GM23248 (cell line): ENCODE data around the gene PCMT1. TPM values are rescaled to one million over a fixed set of nuclear protein-coding genes. Genes with fewer than 3 reads are reported as not detected.

Source experiments
- DNase-seq: peaks from one replicate; pipeline ENCODE4 v3.0.0-alpha.2; 2015
- H2AFZ ChIP-seq: fragments of 200-600 bp; sonication (generic); 2 replicates; pipeline ENCODE4 v1.6.1; 2016; ENCODE audit warnings: antibody characterized with exemption
- H3F3A ChIP-seq: fragments of 200-600 bp; sonication (generic); 2 replicates; pipeline ENCODE4 v1.6.1; 2016; ENCODE audit warnings: mild to moderate bottlenecking, antibody characterized with exemption, mixed run types; ENCODE audit not compliant: insufficient read depth
- H3K27ac ChIP-seq: fragments of 200-600 bp; sonication (generic); 2 replicates; pipeline ENCODE4 v1.5.1; 2016; ENCODE audit warnings: mild to moderate bottlenecking
- H3K27me3 ChIP-seq: fragments of 200-600 bp; sonication (generic); replicated peaks from 2 replicates; pipeline ENCODE4 v1.6.1; 2016; ENCODE audit warnings: mild to moderate bottlenecking; ENCODE audit not compliant: insufficient read depth
- H3K36me3 ChIP-seq: fragments of 200-600 bp; sonication (generic); 2 replicates; pipeline ENCODE4 v1.6.1; 2016; ENCODE audit warnings: low read depth, mild to moderate bottlenecking
- H3K4me1 ChIP-seq: fragments of 200-600 bp; sonication (generic); 2 replicates; pipeline ENCODE4 v1.6.1; 2016; ENCODE audit warnings: mild to moderate bottlenecking; ENCODE audit not compliant: insufficient read depth
- H3K4me2 ChIP-seq: fragments of 200-600 bp; sonication (generic); one replicate; pipeline ENCODE4 v1.6.1; 2016; ENCODE audit warnings: mild to moderate bottlenecking; ENCODE audit not compliant: unreplicated experiment
- H3K4me3 ChIP-seq: fragments of 200-600 bp; sonication (generic); 2 replicates; pipeline ENCODE4 v1.5.1; 2016; ENCODE audit warnings: mild to moderate bottlenecking
- H3K79me2 ChIP-seq: fragments of 200-600 bp; sonication (generic); 2 replicates; pipeline ENCODE4 v1.6.1; 2016; ENCODE audit warnings: mild to moderate bottlenecking; ENCODE audit not compliant: insufficient read depth
- H3K9ac ChIP-seq: fragments of 200-600 bp; sonication (generic); 2 replicates; pipeline ENCODE4 v1.6.1; 2016; ENCODE audit warnings: mild to moderate bottlenecking
- H3K9me2 ChIP-seq: fragments of 200-600 bp; sonication (generic); 2 replicates; pipeline ENCODE4 v1.6.1; 2016; ENCODE audit warnings: mixed run types, mild to moderate bottlenecking, moderate library complexity; ENCODE audit not compliant: insufficient read depth
- H3K9me3 ChIP-seq: fragments of 200-600 bp; sonication (generic); one replicate; pipeline ENCODE4 v1.6.1; 2017; ENCODE audit warnings: low read depth
- H4K20me1 ChIP-seq: fragments of 200-600 bp; sonication (generic); 2 replicates; pipeline ENCODE4 v1.6.0; 2016; ENCODE audit not compliant: insufficient read depth
- EZH2 ChIP-seq: fragments of 200-600 bp; sonication (generic); IDR thresholded peaks from 2 replicates; pipeline ENCODE4 v1.6.1; 2018; ENCODE audit warnings: antibody characterized with exemption, mild to moderate bottlenecking; ENCODE audit not compliant: insufficient read depth, poor library complexity, severe bottlenecking
- EZH2phosphoT487 ChIP-seq: fragments of 200-600 bp; sonication (generic); IDR thresholded peaks from 2 replicates; pipeline ENCODE4 v1.6.1; 2018; ENCODE audit warnings: antibody characterized with exemption, moderate library complexity, mild to moderate bottlenecking, low read depth; ENCODE audit not compliant: insufficient read depth
- WGBS, 2 experiments: methylation state at CpG; one replicate each; pipeline ENCODE4 v1.1.6; 2015 to 2017; ENCODE audit warnings: low lambda C conversion rate in 2 of 2, low coverage in 1 of 2; ENCODE audit errors: missing lambda C conversion rate in 2 of 2; 5-methylcytosine and 5-hydroxymethylcytosine counted together
- in situ Hi-C: fragments of 300-500 bp; cut with MboI; formaldehyde crosslinking; loops from 2 replicates; pipeline ENCODE4 v1.15.0; 2020
- polyA plus RNA-seq: library from polyadenylated mRNA; unstranded; fragments of >200 nt; fragmentation: Nextera tagmentation; extraction: Ambion mirVana; gene quantifications from 2 replicates; pipeline ENCODE4 v1.2.1, GENCODE V29; 2016
- total RNA-seq: library from RNA; depleted of rRNA; stranded (reverse); fragments of >200 nt; shearing (Covaris generic); gene quantifications from 2 replicates; pipeline ENCODE4 v1.2.3, GENCODE V29; 2014

The PCMT1 gene
- total and polyA plus RNA-seq, 2 experiments from 2014 or later = 165 to 184 TPM

DNA sequence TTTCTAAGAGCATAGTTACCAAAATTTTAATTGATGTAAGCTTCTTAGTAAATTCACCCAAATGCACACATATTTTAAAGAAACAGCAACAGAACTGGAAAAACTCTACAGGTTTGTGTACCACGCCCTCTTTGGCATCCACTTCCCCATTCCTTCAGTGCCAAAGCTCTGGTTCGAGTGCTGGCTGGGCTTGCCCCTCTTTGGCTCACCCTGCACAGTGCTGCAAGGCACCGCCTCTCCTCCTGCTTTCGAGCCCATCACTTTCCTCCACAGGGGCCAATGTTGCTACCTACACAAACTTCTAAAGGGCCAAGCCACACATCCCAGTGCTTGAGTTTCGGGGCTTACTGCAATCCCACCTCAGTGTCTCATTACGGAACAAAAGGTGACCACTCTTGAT lies 105.0 kb downstream of the PCMT1 start:
- 55 to 56% methylated on average over 6 of the region's 6 CpGs for WGBS, 2 experiments
- Histone ChIP-seq H3K9me3 (no peaks in the 10 kb centered on the region), H3K9me2 (no peaks in the 10 kb centered on the region), H3K4me1 (peaks cover 73% of the 10 kb centered on the region), H3K36me3 (0 out of 2 replicates have a peak, but pooled peaks cover 4% of the 10 kb centered on the region), H3K4me2 (peak overlapping the region; percentile 86), H3K27me3 (no peaks in the 10 kb centered on the region), H3K4me3 (peak overlapping the region; percentile 64), H3K9ac (peak overlapping the region; percentile 76), H3K27ac (peak overlapping the region; percentile 94), H3K79me2 (peaks cover 77% of the 10 kb centered on the region), H4K20me1 (no peaks in the 10 kb centered on the region), H3F3A (peaks cover 69% of the 10 kb centered on the region), H2AFZ (0 out of 2 replicates have a peak overlapping the region, but pooled peaks have one; percentile 25)
- in situ Hi-C loops = no loop called here
- peak; percentile 52 for DNase-seq
- no peak for TF ChIP-seq EZH2phosphoT487
- no peak for TF ChIP-seq EZH2

DNA sequence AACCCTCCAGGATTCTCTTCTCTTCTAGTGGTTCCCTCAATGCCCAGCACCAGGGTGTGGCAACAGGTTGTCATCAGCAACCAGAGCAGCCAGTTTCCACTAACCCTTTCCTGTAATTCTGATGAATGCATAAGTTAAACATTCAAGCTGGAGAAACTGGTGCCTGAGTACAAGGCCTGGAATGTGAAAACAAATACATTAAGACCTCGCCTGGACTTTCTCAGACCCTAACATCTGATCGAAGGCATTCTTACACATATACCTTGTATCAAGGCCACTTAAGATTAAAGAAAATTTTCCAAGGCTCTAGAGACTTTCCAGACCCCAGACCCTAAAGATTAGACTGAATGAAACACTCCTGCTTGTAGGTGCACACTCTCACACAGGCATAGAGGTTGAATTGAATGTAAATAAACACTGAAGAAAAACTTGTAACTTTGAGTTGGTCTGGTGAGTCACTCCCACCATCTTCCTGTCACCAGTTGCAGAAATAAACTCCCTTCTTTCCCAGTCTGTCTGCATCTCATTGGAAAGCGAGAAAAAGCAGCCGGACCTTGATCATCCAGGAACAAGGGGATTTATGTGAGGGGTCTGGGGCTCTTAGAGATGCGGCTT lies 105.6 kb downstream of the PCMT1 start:
- 0 out of 2 replicates have a peak, but pooled peaks cover 4% of the 10 kb centered on the region for H3K36me3 ChIP-seq
- peak; percentile 92 for DNase-seq
- H2AFZ ChIP-seq = peak overlapping the region; percentile 25; the same call in 1 of the 2 replicates
- H3K27ac ChIP-seq = peak overlapping the region; percentile 94
- H3K4me2 ChIP-seq = peak overlapping the region; percentile 86
- H3K9ac ChIP-seq = peak overlapping the region; percentile 76
- TF ChIP-seq EZH2 (no peak), EZH2phosphoT487 (no peak)
- no peaks in the 10 kb centered on the region for H3K9me3 ChIP-seq
- peaks cover 77% of the 10 kb centered on the region for H3K4me1 ChIP-seq
- H3K27me3 ChIP-seq = no peaks in the 10 kb centered on the region
- H4K20me1 ChIP-seq = no peaks in the 10 kb centered on the region
- WGBS, 2 experiments = 6 to 9% methylated on average over 5 of the region's 5 CpGs
- peak overlapping the region; percentile 64 for H3K4me3 ChIP-seq
- in situ Hi-C loops = no loop called here
- peaks cover 78% of the 10 kb centered on the region for H3K79me2 ChIP-seq
- no peaks in the 10 kb centered on the region for H3K9me2 ChIP-seq
- H3F3A ChIP-seq = peaks cover 71% of the 10 kb centered on the region

DNA sequence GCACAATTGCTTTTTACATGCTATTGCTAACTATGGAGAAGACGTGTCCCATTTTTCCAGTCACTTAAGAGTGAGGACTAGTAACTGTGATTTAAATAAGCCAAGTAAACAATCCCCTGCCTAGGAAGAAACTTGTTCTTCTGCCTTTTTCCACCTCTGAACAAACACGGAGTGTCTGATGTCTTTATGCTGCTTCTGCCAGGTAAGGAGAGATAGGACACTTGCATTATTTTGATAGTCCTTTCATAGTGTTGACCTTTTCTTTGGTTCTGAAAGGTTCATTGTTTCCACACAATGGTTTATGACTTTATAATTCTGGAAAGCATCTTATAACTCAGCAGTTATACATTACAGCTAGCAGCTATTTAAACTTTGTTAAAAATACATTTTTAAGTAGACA lies 106.2 kb downstream of the PCMT1 start:
- Histone ChIP-seq H2AFZ (peak overlapping the region; percentile 25; the same call in 1 of the 2 replicates), H4K20me1 (no peaks in the 10 kb centered on the region), H3K4me3 (peak overlapping the region; percentile 64), H3K4me2 (peak overlapping the region; percentile 86), H3K4me1 (peaks cover 76% of the 10 kb centered on the region), H3K79me2 (peaks cover 78% of the 10 kb centered on the region), H3K27me3 (no peaks in the 10 kb centered on the region), H3K27ac (peak overlapping the region; percentile 94), H3K9me3 (no peaks in the 10 kb centered on the region), H3K36me3 (0 out of 2 replicates have a peak, but pooled peaks cover 4% of the 10 kb centered on the region), H3K9me2 (no peaks in the 10 kb centered on the region), H3F3A (peaks cover 70% of the 10 kb centered on the region), H3K9ac (peak overlapping the region; percentile 76)
- WGBS, 2 experiments = 52 to 62% methylated on average over 2 of the region's 2 CpGs
- no peak for TF ChIP-seq EZH2
- no peak for TF ChIP-seq EZH2phosphoT487
- in situ Hi-C loops = no loop called here
- no peak for DNase-seq

DNA sequence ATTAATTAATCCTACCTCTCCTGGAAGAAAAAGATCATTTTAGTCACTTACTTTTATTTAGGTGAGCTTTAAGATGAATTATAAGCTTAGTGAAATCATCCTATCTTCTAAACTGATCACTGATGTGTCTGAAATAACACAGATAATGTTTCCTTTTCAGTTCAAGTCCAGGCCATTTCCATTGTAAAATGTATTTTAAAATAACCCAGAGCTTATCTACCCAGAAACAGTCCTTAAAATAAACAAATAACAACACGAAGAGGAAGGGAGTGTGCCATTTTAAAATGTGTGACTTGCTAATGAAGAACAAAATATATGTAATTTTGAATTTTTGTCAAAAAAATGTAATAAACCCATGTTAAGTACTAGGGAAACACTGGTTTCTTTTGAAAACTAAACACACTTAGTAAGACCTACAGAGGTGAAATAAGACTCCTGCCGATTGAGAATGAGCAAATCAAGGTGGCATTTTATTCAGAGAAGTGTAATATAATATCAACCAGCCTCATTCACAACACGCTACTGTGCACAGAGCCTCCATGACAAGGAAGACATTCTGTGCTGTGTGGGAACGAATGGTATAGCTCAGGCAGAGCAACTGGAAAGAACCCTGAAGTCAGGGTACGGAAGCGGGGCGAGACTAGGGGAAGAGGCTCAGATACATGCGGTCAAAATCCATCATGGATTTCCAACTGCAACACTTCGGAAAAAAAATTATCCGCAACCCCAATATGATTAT lies 106.9 kb downstream of the PCMT1 start:
- H3K4me3 ChIP-seq = peak overlapping the region; percentile 64
- 80 to 83% methylated on average over 10 of the region's 10 CpGs for WGBS, 2 experiments
- peaks cover 75% of the 10 kb centered on the region for H3K4me1 ChIP-seq

More for the DNA sequence above, 106.9 kb downstream of the PCMT1 start:
- in situ Hi-C loops = no loop called here
- 0 out of 2 replicates have a peak, but pooled peaks cover 4% of the 10 kb centered on the region for H3K36me3 ChIP-seq
- no peaks in the 10 kb centered on the region for H3K27me3 ChIP-seq
- H3F3A ChIP-seq = peaks cover 63% of the 10 kb centered on the region
- H3K4me2 ChIP-seq = peak overlapping the region; percentile 86
- H3K9me2 ChIP-seq = no peaks in the 10 kb centered on the region
- H3K9ac ChIP-seq = peak overlapping the region; percentile 76
- H3K79me2 ChIP-seq = peaks cover 80% of the 10 kb centered on the region
- no peak overlapping the region for H2AFZ ChIP-seq
- TF ChIP-seq EZH2 (no peak), EZH2phosphoT487 (no peak)
- DNase-seq = peak; percentile 5
- no peaks in the 10 kb centered on the region for H3K9me3 ChIP-seq
- peak overlapping the region; percentile 94 for H3K27ac ChIP-seq
- H4K20me1 ChIP-seq = no peaks in the 10 kb centered on the region
